ENCODE measurements around the gene STX4. TPM values are rescaled to one million over a fixed set of nuclear protein-coding genes. Genes with fewer than 3 reads are reported as not detected.

The STX4 gene
- polyA plus RNA-seq, 1 of the 3 experiments (the other 2 are of a cell fraction) = 117 TPM

- H3K4me1 ChIP-seq (ENCODE audit: control insufficient read depth in 1 of 2, insufficient read depth in 2 of 2, low read depth in 1 of 2, low read length in 1 of 2) = peaks cover 5 to 13% of the 10 kb centered on the region in 2 experiments; a peak in 3 of 4 replicates
- no peak overlapping the region for H3K4me2 ChIP-seq
- H3K27me3 ChIP-seq (ENCODE audit: insufficient read depth) = no peaks in the 10 kb centered on the region
- POLR2A ChIA-PET = interaction anchor here (0.5 to 1.2 kb wide), 2 partner anchors 17 to 25 kb away, joined by 3 to 5 read pairs; no protein-coding TSS in a partner anchor
- H3K36me3 ChIP-seq (replicated peaks in 1 of 2; ENCODE audit: control insufficient read depth in 1 of 2, insufficient read depth in 2 of 2, low read length in 1 of 2) = peaks cover 22 to 54% of the 10 kb centered on the region in 2 experiments
- WGBS (ENCODE audit: low lambda C conversion rate) = 83% methylated on average over 14 of the region's 16 CpGs
- no peak overlapping the region for H3K4me3 ChIP-seq (ENCODE audit: low read depth in 2 of 2, low read length in 1 of 2)
- H2AFZ ChIP-seq (ENCODE audit: low read depth) = no peak overlapping the region
- peaks cover 7% of the 10 kb centered on the region for H3F3A ChIP-seq (replicated peaks; ENCODE audit: insufficient read depth)
- no peak overlapping the region for H3K27ac ChIP-seq (ENCODE audit: low read depth in 2 of 2, low read length in 1 of 2)
- no peak overlapping the region for H3K9ac ChIP-seq
- no peak for DNase-seq
- 0 out of 2 replicates have a peak, but pooled peaks cover 4% of the 10 kb centered on the region for H4K20me1 ChIP-seq (ENCODE audit: insufficient read depth)
- H3K9me3 ChIP-seq = no peaks in the 10 kb centered on the region
- H3K9me2 ChIP-seq = no peaks in the 10 kb centered on the region
- CTCF ChIA-PET = interaction anchor here (4.3 kb wide), 1 partner anchor 66 kb away, joined by 19 read pairs; no protein-coding TSS in a partner anchor
- no peak for TF ChIP-seq EP300 (IDR thresholded peaks at IDR 0.05; ENCODE audit: borderline replicate concordance in 1 of 2, low read depth in 1 of 2, low read length in 1 of 2)
- no peak for TF ChIP-seq GATA2 (CRISPR knock-in tag; IDR thresholded peaks at IDR 0.05)
- TF ChIP-seq FOSL2 (IDR thresholded peaks at IDR 0.05; ENCODE audit: borderline replicate concordance, low read depth) = no peak
- peaks cover 83% of the 10 kb centered on the region for H3K79me2 ChIP-seq (ENCODE audit: insufficient read depth)
Measured at GRCh38 chr16:31076319-31076718, 43.0 kb downstream of the STX4 start.

GRCh38 chr16:31077024-31077423, 43.7 kb downstream of the STX4 start:
- no peak for DNase-seq
- WGBS (ENCODE audit: low lambda C conversion rate) = 95% methylated on average over 4 of the region's 13 CpGs
- Histone ChIP-seq H3K4me2 (no peak overlapping the region), H3K9ac (no peak overlapping the region), H3K4me1 (ENCODE audit: control insufficient read depth in 1 of 2, insufficient read depth in 2 of 2, low read depth in 1 of 2, low read length in 1 of 2) (peaks cover 2 to 8% of the 10 kb centered on the region in 2 experiments; a peak in 3 of 4 replicates), H3K27ac (ENCODE audit: low read depth in 2 of 2, low read length in 1 of 2) (no peak overlapping the region), H3K36me3 (replicated peaks in 1 of 2; ENCODE audit: control insufficient read depth in 1 of 2, insufficient read depth in 2 of 2, low read length in 1 of 2) (peaks cover 22 to 59% of the 10 kb centered on the region in 2 experiments), H3K27me3 (ENCODE audit: insufficient read depth) (no peaks in the 10 kb centered on the region), H3K4me3 (ENCODE audit: low read depth in 2 of 2, low read length in 1 of 2) (no peak overlapping the region), H3F3A (replicated peaks; ENCODE audit: insufficient read depth) (peaks cover 7% of the 10 kb centered on the region), H3K79me2 (ENCODE audit: insufficient read depth) (peaks cover 81% of the 10 kb centered on the region), H2AFZ (ENCODE audit: low read depth) (no peak overlapping the region), H3K9me3 (no peaks in the 10 kb centered on the region), H4K20me1 (ENCODE audit: insufficient read depth) (peaks cover 7% of the 10 kb centered on the region; the same call in 1 of the 2 replicates), H3K9me2 (no peaks in the 10 kb centered on the region)
- ChIA-PET CTCF (no interaction called here), POLR2A (no interaction called here)
- TF ChIP-seq NRF1 (IDR thresholded peaks at IDR 0.05; ENCODE audit: low read depth, low read length) (no peak), FOXJ3 (CRISPR knock-in tag; IDR thresholded peaks at IDR 0.05) (no peak), ZBTB33 (IDR thresholded peaks at IDR 0.05; ENCODE audit: borderline replicate concordance, low read depth) (no peak), TAF1 (IDR thresholded peaks at IDR 0.05; ENCODE audit: borderline replicate concordance, low read depth, low read length) (no peak), RCOR1 (IDR thresholded peaks at IDR 0.05; ENCODE audit: low read length) (no peak), EZH2phosphoT487 (IDR thresholded peaks at IDR 0.05; ENCODE audit: borderline replicate concordance, low read depth) (no peak), SIN3A (IDR thresholded peaks at IDR 0.05; ENCODE audit: borderline replicate concordance, low read depth, low read length) (no peak), REST (IDR thresholded peaks at IDR 0.05; ENCODE audit: low read depth, low read length) (no peak)
